ENCODE results near the gene ZNF227.

DNA sequence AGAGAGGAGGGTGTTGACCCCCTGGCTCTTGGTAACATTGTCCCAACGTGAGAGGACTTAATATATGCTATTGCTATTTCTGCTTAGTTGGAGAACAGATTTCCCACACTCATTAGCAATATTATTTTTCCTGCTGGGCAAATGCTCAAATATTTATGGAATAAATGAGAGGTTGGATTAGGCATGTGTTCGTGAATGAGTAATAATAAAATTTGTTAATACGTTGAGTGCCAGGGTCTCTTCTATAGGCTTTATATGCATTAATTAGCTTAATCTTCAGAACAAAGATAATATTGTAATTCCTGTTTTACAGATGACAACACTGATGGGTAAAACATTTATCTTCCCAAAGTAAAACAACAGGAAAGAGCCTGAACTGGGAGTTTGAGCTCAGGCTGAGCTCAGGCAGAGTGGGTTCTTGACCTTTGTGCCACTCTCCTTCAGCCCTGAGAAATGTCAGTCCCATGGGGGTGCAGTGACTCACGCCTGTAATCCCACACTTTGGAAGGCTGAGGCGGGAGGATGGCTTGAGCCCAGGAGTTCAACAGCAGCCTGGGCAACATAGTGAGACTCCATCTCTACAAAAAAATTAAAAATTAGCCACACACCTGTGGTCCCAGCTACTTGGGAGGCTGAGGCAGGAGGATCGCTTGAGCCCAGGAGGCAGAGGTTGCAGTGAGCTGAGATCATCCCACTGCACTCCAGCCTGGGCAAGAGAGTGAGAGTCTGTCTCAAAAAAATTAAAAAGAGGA, 48.5 kb downstream of the ZNF227 start:
- TF ChIP-seq, protein P1, sequence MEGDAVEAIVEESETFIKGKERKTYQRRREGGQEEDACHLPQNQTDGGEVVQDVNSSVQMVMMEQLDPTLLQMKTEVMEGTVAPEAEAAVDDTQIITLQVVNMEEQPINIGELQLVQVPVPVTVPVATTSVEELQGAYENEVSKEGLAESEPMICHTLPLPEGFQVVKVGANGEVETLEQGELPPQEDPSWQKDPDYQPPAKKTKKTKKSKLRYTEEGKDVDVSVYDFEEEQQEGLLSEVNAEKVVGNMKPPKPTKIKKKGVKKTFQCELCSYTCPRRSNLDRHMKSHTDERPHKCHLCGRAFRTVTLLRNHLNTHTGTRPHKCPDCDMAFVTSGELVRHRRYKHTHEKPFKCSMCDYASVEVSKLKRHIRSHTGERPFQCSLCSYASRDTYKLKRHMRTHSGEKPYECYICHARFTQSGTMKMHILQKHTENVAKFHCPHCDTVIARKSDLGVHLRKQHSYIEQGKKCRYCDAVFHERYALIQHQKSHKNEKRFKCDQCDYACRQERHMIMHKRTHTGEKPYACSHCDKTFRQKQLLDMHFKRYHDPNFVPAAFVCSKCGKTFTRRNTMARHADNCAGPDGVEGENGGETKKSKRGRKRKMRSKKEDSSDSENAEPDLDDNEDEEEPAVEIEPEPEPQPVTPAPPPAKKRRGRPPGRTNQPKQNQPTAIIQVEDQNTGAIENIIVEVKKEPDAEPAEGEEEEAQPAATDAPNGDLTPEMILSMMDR (IDR thresholded peaks at IDR 0.05): no peak
- TF ChIP-seq POLR2A (IDR thresholded peaks at IDR 0.05): no peak
